CD4-positive, alpha-beta T cell (primary cell): ENCODE measurements around the gene BARX1. TPM values are rescaled to one million over a fixed set of nuclear protein-coding genes. Genes with fewer than 3 reads are reported as not detected.
A peak's percentile ranks its signal among the peaks of the same experiment; 100 is the strongest.

ENCODE experiments used
- ATAC-seq: fragments of 200-7000 bp; cut with Tn5 transposase; one replicate; pipeline ENCODE4 v1.10.0; 2022; ENCODE audit warnings: mild to moderate bottlenecking; ENCODE audit not compliant: poor library complexity
- CTCF ChIA-PET: fragments of 350-600 bp; sonication (Branson Sonifier 250); formaldehyde crosslinking; loops from one replicate; lab custom pipeline; 2021; ENCODE audit warnings: antibody characterized with exemption, inconsistent platforms; lab: Charles Lee
- POLR2A ChIA-PET: fragments of 350-600 bp; sonication (Branson Sonifier 250); formaldehyde crosslinking; loops from one replicate; lab custom pipeline; 2021; ENCODE audit warnings: antibody characterized with exemption, inconsistent platforms; lab: Charles Lee
- DNase-seq, 14 experiments: peaks; one replicate each; pipeline ENCODE4 v3.0.0-alpha.2; 2013 to 2020; ENCODE audit warnings: mixed read lengths in 2 of 14
- H3K27ac ChIP-seq, 2 donors: one replicate each; pipeline versions ENCODE4 v1.5.1 to v1.7.0; 2013; ENCODE audit warnings: low read length in 2 of 2, low read depth in 1 of 2, mild to moderate bottlenecking in 1 of 2
- H3K27me3 ChIP-seq, 2 experiments: 1 replicate in 1 of 2; 2 replicates in 1 of 2; pipeline versions ENCODE4 v1.6.1 to v1.7.0; 2013; ENCODE audit warnings: low read length in 2 of 2, control low read depth in 1 of 2, mild to moderate bottlenecking in 1 of 2, moderate library complexity in 1 of 2; ENCODE audit not compliant: insufficient read depth in 2 of 2, control insufficient read depth in 1 of 2
- H3K36me3 ChIP-seq: one replicate; pipeline ENCODE4 v1.6.1; 2013; ENCODE audit warnings: low read length, control low read depth; ENCODE audit not compliant: insufficient read depth
- H3K4me1 ChIP-seq: one replicate; pipeline ENCODE4 v1.6.1; 2013; ENCODE audit warnings: low read length, control low read depth; ENCODE audit not compliant: insufficient read depth
- H3K4me3 ChIP-seq: one replicate; pipeline ENCODE4 v1.5.1; 2013; ENCODE audit warnings: mild to moderate bottlenecking, low read length, moderate library complexity
- H3K9me3 ChIP-seq, 2 experiments: 1 replicate in 1 of 2; 2 replicates in 1 of 2; pipeline versions ENCODE4 v1.6.1 to v1.7.0; 2013; ENCODE audit warnings: low read length in 2 of 2, mild to moderate bottlenecking in 2 of 2, control low read depth in 1 of 2, moderate library complexity in 1 of 2; ENCODE audit not compliant: control insufficient read depth in 1 of 2, insufficient read depth in 1 of 2
- H3K27ac Mint-ChIP-seq: one replicate; pipeline ENCODE4 v1.8.0; 2020; ENCODE audit warnings: mixed read lengths
- H3K27me3 Mint-ChIP-seq: one replicate; pipeline ENCODE4 v1.8.0; 2021; ENCODE audit warnings: mixed read lengths
- H3K36me3 Mint-ChIP-seq: one replicate; pipeline ENCODE4 v1.8.0; 2021; ENCODE audit warnings: low read depth, mixed read lengths
- H3K4me1 Mint-ChIP-seq: one replicate; pipeline ENCODE4 v1.8.0; 2021; ENCODE audit warnings: low read depth, mixed read lengths
- H3K4me3 Mint-ChIP-seq: one replicate; pipeline ENCODE4 v1.8.0; 2020; ENCODE audit warnings: mild to moderate bottlenecking, mixed read lengths
- H3K9me3 Mint-ChIP-seq: one replicate; pipeline ENCODE4 v1.8.0; 2020; ENCODE audit warnings: mixed read lengths
- intact Hi-C, 2 experiments: fragments of 100-400 bp; cut with DNase I in 1 of 2; cut with micrococcal nuclease in 1 of 2; formaldehyde crosslinking; loops; one replicate each; pipeline versions ENCODE4 v1.15.1 to v1.9.0; 2023 to 2025; cut with DNase I, micrococcal nuclease
- total RNA-seq, 174 experiments: library from RNA in 2 of 174; stranded (reverse) in 2 of 174; gene quantifications; one replicate each; pipeline ENCODE4 v1.2.3 and lab custom pipeline; 2021 to 2026
- TF ChIP-seq, protein P1 (sequence below): fragments of 200-600 bp; IDR thresholded peaks from one replicate; pipeline ENCODE4 v1.8.0; 2022; ENCODE audit warnings: antibody characterized with exemption, mild to moderate bottlenecking

The BARX1 gene
- total RNA-seq, 2 experiments from 2014 or later, result 0.17 to 0.33 TPM

DNA sequence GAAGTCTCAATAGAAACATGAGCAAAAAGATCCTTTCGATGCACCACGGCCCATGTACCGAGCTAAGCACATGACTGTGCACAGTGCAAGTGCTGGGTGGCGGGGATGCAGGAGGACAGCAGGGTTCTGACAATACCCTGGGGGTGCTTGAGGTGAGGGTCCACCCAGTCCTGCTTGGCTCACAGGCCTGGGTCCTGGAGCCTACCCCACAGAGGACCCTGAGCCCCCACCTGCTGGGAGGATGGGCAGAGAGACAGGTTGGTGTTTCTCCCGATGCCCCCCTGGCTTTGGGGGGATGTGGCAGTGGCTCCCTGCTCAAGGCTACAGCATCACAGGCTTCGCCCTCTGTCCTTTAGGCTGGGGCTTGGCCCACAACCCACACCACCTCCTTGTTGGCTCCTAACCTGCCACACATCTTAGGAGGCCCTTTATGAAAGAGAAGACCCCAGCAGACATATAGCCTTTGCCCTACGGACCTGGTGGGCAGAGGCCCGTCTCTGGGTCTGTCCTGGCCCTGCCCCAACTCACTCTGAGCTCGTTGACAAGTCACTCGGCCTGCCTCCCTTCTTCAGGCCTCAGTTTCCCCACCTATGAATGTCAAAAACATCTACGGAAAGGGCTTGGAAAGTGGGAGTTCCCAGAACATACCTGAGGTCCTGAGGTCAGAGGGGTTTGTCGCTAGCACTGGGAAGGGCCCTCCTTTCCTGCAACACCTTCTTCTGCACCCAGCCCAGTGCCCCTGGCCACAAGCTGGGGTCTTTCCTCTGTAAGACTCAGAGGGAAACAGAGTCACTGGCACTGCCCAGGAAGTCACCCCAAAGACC is 50.3 kb downstream of the BARX1 start:
- Histone ChIP-seq H3K36me3 (no peaks in the 10 kb centered on the region), H3K4me3 (no peak overlapping the region), H3K27ac (no peak overlapping the region), H3K4me1 (peaks cover 10% of the 10 kb centered on the region), H3K27me3 (no peaks in the 10 kb centered on the region), H3K9me3 (peaks cover 0 to 7% of the 10 kb centered on the region in 2 experiments)
- no peaks in the 10 kb centered on the region for H3K36me3 Mint-ChIP-seq
- H3K27ac Mint-ChIP-seq, result no peak overlapping the region
- DNase-seq (peak in 1 of 14 experiments; percentile 22), ATAC-seq (no peak)
- ChIA-PET CTCF (no interaction called here), POLR2A (no interaction called here)
- TF ChIP-seq, protein P1, sequence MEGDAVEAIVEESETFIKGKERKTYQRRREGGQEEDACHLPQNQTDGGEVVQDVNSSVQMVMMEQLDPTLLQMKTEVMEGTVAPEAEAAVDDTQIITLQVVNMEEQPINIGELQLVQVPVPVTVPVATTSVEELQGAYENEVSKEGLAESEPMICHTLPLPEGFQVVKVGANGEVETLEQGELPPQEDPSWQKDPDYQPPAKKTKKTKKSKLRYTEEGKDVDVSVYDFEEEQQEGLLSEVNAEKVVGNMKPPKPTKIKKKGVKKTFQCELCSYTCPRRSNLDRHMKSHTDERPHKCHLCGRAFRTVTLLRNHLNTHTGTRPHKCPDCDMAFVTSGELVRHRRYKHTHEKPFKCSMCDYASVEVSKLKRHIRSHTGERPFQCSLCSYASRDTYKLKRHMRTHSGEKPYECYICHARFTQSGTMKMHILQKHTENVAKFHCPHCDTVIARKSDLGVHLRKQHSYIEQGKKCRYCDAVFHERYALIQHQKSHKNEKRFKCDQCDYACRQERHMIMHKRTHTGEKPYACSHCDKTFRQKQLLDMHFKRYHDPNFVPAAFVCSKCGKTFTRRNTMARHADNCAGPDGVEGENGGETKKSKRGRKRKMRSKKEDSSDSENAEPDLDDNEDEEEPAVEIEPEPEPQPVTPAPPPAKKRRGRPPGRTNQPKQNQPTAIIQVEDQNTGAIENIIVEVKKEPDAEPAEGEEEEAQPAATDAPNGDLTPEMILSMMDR, result no peak
- intact Hi-C loops, result no loop called here
- H3K9me3 Mint-ChIP-seq, result no peaks in the 10 kb centered on the region
- peaks cover 10% of the 10 kb centered on the region for H3K4me1 Mint-ChIP-seq
- peaks cover 11% of the 10 kb centered on the region for H3K27me3 Mint-ChIP-seq
- H3K4me3 Mint-ChIP-seq, result no peak overlapping the region

DNA sequence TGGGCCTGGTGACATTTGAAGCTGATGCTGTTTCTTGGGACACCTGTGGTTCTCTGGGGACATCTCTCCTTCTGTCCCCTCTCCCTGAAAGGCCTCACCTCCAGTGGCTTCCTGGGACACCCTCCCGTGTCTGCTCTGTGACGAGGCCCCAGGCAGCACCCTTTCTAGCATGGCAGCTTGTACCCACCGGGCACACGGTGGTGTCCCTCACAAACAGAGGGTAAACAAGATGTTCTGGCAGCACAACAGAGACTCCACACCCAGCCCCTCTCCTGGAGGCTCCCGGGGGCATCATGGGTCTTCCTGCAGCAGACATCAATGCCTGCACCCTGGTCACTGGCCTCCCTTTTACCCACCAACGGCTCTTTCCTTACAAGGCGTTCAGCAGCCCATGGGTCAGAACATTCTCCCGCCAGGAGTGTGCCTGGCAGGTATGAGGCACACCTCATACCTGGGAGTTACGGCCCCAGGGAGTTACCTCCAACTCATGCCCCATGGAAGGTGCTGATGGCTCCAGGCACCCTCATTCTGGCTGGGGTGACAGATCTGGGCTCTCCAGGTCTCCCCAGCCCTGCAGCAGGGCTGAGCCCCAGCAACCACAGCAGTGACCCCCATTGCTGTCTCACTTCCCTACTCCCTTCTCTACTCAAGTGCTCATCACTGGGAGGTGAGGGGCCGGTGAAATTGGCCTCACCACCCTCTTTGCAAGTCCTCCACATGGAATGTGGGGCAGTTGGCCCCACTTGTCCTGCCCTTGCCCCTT is 51.1 kb downstream of the BARX1 start:
- peaks cover 13% of the 10 kb centered on the region for H3K4me1 Mint-ChIP-seq
- H3K36me3 Mint-ChIP-seq, result no peaks in the 10 kb centered on the region
- TF ChIP-seq, protein P1, result no peak
- intact Hi-C loops, result no loop called here
- Histone ChIP-seq H3K36me3 (no peaks in the 10 kb centered on the region), H3K27ac (no peak overlapping the region), H3K9me3 (peaks cover 0 to 10% of the 10 kb centered on the region in 2 experiments), H3K4me3 (no peak overlapping the region), H3K4me1 (peaks cover 9% of the 10 kb centered on the region), H3K27me3 (no peaks in the 10 kb centered on the region)
- CTCF ChIA-PET, result no interaction called here
- DNase-seq (peak in 1 of 14 experiments; percentile 15), ATAC-seq (no peak)
- POLR2A ChIA-PET, result no interaction called here
- peaks cover 11% of the 10 kb centered on the region for H3K27me3 Mint-ChIP-seq
- H3K9me3 Mint-ChIP-seq, result no peaks in the 10 kb centered on the region
- no peak overlapping the region for H3K4me3 Mint-ChIP-seq
- H3K27ac Mint-ChIP-seq, result no peak overlapping the region

DNA sequence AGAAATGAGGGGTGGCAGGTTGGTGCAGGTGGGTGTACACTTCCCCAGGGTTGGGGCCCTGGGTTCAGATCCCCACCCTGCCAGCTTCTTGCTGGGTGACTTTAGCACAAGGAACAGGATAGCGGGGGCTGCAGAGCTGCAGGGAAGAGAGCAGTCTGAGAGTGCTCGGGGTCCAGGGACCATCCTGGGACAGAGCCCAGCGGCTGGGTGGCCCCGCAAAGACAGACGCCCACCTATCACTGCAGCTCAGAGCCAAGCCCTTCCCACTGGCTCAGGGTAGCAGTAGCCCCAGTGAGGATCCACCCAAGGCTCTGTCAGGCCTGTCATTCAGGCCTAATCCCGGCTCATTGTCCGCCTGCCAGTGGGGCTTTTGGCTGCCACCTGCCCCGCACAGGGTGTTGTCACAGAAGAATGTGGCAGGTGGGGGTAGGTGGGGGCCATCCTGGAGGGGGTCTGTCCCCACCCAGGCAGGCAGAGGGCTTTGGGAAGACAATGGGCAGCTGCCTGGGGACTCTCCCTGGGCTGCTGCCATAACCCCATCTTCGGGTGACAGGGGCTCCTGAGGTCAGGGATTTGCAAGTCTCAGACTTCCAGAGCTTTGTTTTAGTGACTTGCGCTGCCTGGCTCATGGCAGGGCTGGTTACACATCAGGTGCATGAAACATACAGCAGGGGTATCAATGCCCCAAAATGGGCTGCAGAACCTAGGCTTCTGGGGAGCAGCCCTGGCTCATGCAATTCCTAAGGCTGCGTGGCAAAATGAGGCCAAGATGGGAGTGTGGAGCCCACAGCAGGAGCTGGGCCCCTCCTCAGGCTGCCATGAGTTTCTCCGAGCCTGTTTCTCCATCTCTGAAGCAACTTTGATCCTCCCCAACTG is 52.1 kb downstream of the BARX1 start:
- TF ChIP-seq, protein P1, result no peak
- Mint-ChIP-seq H3K36me3 (no peaks in the 10 kb centered on the region), H3K4me3 (no peak overlapping the region), H3K27me3 (peaks cover 6% of the 10 kb centered on the region), H3K9me3 (no peaks in the 10 kb centered on the region), H3K27ac (no peak overlapping the region), H3K4me1 (peaks cover 16% of the 10 kb centered on the region)
- POLR2A ChIA-PET, result interaction anchor here (0.6 kb wide), 1 partner anchor 191 kb away, joined by 3 read pairs; no protein-coding TSS in a partner anchor
- H3K36me3 ChIP-seq, result no peaks in the 10 kb centered on the region
- no peak for ATAC-seq
- peak in 1 of 14 experiments; percentile 21 for DNase-seq
- CTCF ChIA-PET, result no interaction called here
- no peak overlapping the region for H3K4me3 ChIP-seq
- no peaks in the 10 kb centered on the region for H3K27me3 ChIP-seq
- H3K4me1 ChIP-seq, result peaks cover 15% of the 10 kb centered on the region
- H3K9me3 ChIP-seq, result peaks cover 0 to 10% of the 10 kb centered on the region in 2 experiments
- intact Hi-C loops, result no loop called here
- H3K27ac ChIP-seq, result no peak overlapping the region
